GM12878 (cell line): ENCODE results near the gene ODAD4. TPM values are rescaled to one million over a fixed set of nuclear protein-coding genes. Genes with fewer than 3 reads are reported as not detected.

Source experiments
- ATAC-seq: fragments of 200-7000 bp; cut with Tn5 transposase; 3 replicates; pipeline ENCODE4 v1.9.1; 2020; ENCODE audit warnings: mild to moderate bottlenecking, moderate library complexity
- BruUV-seq: library from RNA; stranded (reverse); fragments of 400-500 nt; replicated peaks from 2 replicates; lab custom pipeline; 2021; lab: Mats Ljungman, UMichigan
- CTCF ChIA-PET: fragments of 300-600 bp; sonication (Branson Sonifier 250); formaldehyde crosslinking; extraction: SDS; loops from one replicate; lab custom pipeline; 2021; ENCODE audit warnings: inconsistent platforms; lab: Yijun Ruan, JAX
- POLR2A ChIA-PET: fragments of 350-600 bp; formaldehyde crosslinking; extraction: SDS; loops from one replicate; lab custom pipeline; 2021; ENCODE audit warnings: inconsistent platforms; lab: Charles Lee
- RAD21 ChIA-PET: fragments of 300-600 bp; sonication (Branson Sonifier 250); formaldehyde crosslinking; loops from one replicate; lab custom pipeline; 2023; ENCODE audit warnings: antibody characterized with exemption; ENCODE audit not compliant: unreplicated experiment; lab: Charles Lee
- SMC1A ChIA-PET: fragments of 300-600 bp; sonication (Branson Sonifier 250); formaldehyde crosslinking; loops from one replicate; lab custom pipeline; 2023; ENCODE audit not compliant: unreplicated experiment, uncharacterized antibody; lab: Charles Lee
- DNase-seq: peaks from one replicate; pipeline ENCODE4 v3.0.0-alpha.2; 2011; ENCODE audit warnings: low read depth, low spot score
- FAIRE-seq: peaks from 3 replicates; lab custom pipeline; 2011; peaks lifted over from hg19 to GRCh38; lab: Jason Lieb, UNC
- H2AFZ ChIP-seq: 2 replicates; pipeline ENCODE4 v1.6.0; 2011; ENCODE audit warnings: low read depth, low read length, control low read depth; ENCODE audit not compliant: control insufficient read depth
- H3K27ac ChIP-seq: 2 replicates; pipeline ENCODE4 v1.5.1; 2011; ENCODE audit warnings: control low read depth; ENCODE audit not compliant: control insufficient read depth, insufficient read depth
- H3K27me3 ChIP-seq, 2 experiments: replicated peaks in 1 of 2; 2 replicates each; pipeline versions ENCODE4 v1.6.0 to v1.6.1; 2011; ENCODE audit warnings: low read length in 1 of 2; ENCODE audit not compliant: control insufficient read depth in 2 of 2, insufficient read depth in 2 of 2
- H3K36me3 ChIP-seq, 2 experiments: 2 replicates each; pipeline ENCODE4 v1.5.1; 2011; ENCODE audit warnings: low read length in 1 of 2; ENCODE audit not compliant: control insufficient read depth in 2 of 2, insufficient read depth in 2 of 2
- H3K4me1 ChIP-seq: 2 replicates; pipeline ENCODE4 v1.6.1; 2011; ENCODE audit warnings: mild to moderate bottlenecking, low read length, moderate library complexity, mixed read lengths; ENCODE audit not compliant: control insufficient read depth, insufficient read depth
- H3K4me2 ChIP-seq: 2 replicates; pipeline ENCODE4 v1.6.0; 2011; ENCODE audit warnings: control low read depth; ENCODE audit not compliant: control insufficient read depth, insufficient read depth
- H3K4me3 ChIP-seq: fragments of 200-600 bp; sonication (generic); 2 replicates; pipeline ENCODE4 v1.5.1; 2016
- H3K79me2 ChIP-seq: 2 replicates; pipeline ENCODE4 v1.6.0; 2011; ENCODE audit warnings: low read length; ENCODE audit not compliant: control insufficient read depth, insufficient read depth
- H3K9ac ChIP-seq: 2 replicates; pipeline ENCODE4 v1.8.0; 2011; ENCODE audit warnings: low read length, control low read depth, mixed read lengths; ENCODE audit not compliant: control insufficient read depth, insufficient read depth
- H3K9me3 ChIP-seq: replicated peaks from 3 replicates; pipeline ENCODE4 v1.5.1; 2011; ENCODE audit warnings: mild to moderate bottlenecking, low read length; ENCODE audit not compliant: control insufficient read depth, insufficient read depth
- H4K20me1 ChIP-seq: 2 replicates; pipeline ENCODE4 v1.6.0; 2011; ENCODE audit not compliant: control insufficient read depth, insufficient read depth
- BHLHE40 ChIP-seq, 2 experiments: fragments of 450-650 bp in 1 of 2; IDR thresholded peaks; 2 replicates each; pipeline ENCODE4 v1.6.1; 2011 to 2017; ENCODE audit warnings: low read depth in 2 of 2, borderline replicate concordance in 1 of 2, improper control_type of control experiment in 1 of 2, low read length in 1 of 2, mild to moderate bottlenecking in 1 of 2
- CREB1 ChIP-seq: IDR thresholded peaks from 2 replicates; pipeline ENCODE4 v1.6.1; 2012; ENCODE audit warnings: low read depth, mild to moderate bottlenecking, inconsistent platforms
- DPF2 ChIP-seq: fragments of 450-650 bp; IDR thresholded peaks from 2 replicates; pipeline ENCODE4 v1.6.1; 2017; ENCODE audit warnings: mild to moderate bottlenecking
- MTA2 ChIP-seq: fragments of 450-650 bp; IDR thresholded peaks from 2 replicates; pipeline ENCODE4 v1.6.1; 2016; ENCODE audit warnings: low read depth, mild to moderate bottlenecking, moderate library complexity
- POLR2AphosphoS2 ChIP-seq: IDR thresholded peaks from 2 replicates; pipeline ENCODE4 v1.6.1; 2011; ENCODE audit warnings: low read depth, mild to moderate bottlenecking, low read length, improper control_type of control experiment, moderate library complexity
- SIN3A ChIP-seq: IDR thresholded peaks from 2 replicates; pipeline ENCODE4 v1.6.1; 2012; ENCODE audit warnings: low read depth, low read length, improper control_type of control experiment
- SRF ChIP-seq, 2 experiments: IDR thresholded peaks; 2 replicates each; pipeline ENCODE4 v1.6.1; 2011; ENCODE audit warnings: low read depth in 2 of 2, low read length in 2 of 2, mild to moderate bottlenecking in 1 of 2, moderate library complexity in 1 of 2
- TAF1 ChIP-seq: IDR thresholded peaks from 2 replicates; pipeline ENCODE4 v1.6.1; 2011; ENCODE audit warnings: mild to moderate bottlenecking, low read depth, low read length, borderline replicate concordance
- WGBS: methylation state at CpG from one replicate; pipeline ENCODE4 v1.1.6; 2016; ENCODE audit warnings: low lambda C conversion rate; ENCODE audit not compliant: insufficient replicate concordance, insufficient coverage; ENCODE audit errors: missing lambda C conversion rate; 5-methylcytosine and 5-hydroxymethylcytosine counted together
- in situ Hi-C: fragments of 300-500 bp; cut with MboI; formaldehyde crosslinking; loops from 9 replicates; pipeline ENCODE4 v1.14.3; 2018; ENCODE audit warnings: mixed read lengths
- intact Hi-C: fragments of 100-400 bp; cut with micrococcal nuclease; formaldehyde crosslinking; loops from one replicate; pipeline ENCODE4 v1.14.2; 2022; ENCODE audit not compliant: unreplicated experiment
- polyA plus RNA-seq, 11 experiments: library from polyadenylated mRNA; depleted of rRNA in 4 of 11; unstranded in 6 of 11; stranded (reverse) in 5 of 11; fragments of >200 nt; fragmentation: Nextera tagmentation in 4 of 11; fragmentation: Illumina TruSeq in 1 of 11; extraction: Ambion mirVana in 4 of 11; extraction: Trizol in 1 of 11; gene quantifications; 1 replicate in 1 of 11; 2 replicates in 10 of 11; pipeline versions ENCODE4 v1.2.1 to v1.2.3, GENCODE V29; 2011 to 2016; ENCODE audit warnings: inconsistent platforms in 2 of 11, missing spikeins in 2 of 11, low read depth in 1 of 11
- total RNA-seq, 4 experiments: library from RNA; depleted of rRNA in 3 of 4; stranded (reverse); fragments of >200 nt in 3 of 4; fragmentation: Illumina TruSeq in 1 of 4; extraction: Trizol in 1 of 4; gene quantifications; 2 replicates each; pipeline versions ENCODE4 v1.2.1 to v1.2.3, GENCODE V29; 2013 to 2021
- TF ChIP-seq, protein P1 (sequence below): fragments of 450-650 bp; IDR thresholded peaks from 2 replicates; pipeline ENCODE4 v1.6.1; 2017; ENCODE audit warnings: antibody characterized with exemption, mild to moderate bottlenecking, moderate library complexity
- TF ChIP-seq, protein P2 (sequence below): IDR thresholded peaks from 2 replicates; pipeline ENCODE4 v1.6.1; 2012; ENCODE audit warnings: low read depth, low read length, improper control_type of control experiment

The ODAD4 gene
- total and polyA plus RNA-seq, 10 of the 15 experiments (the other 5 are each of a cell fraction or from before 2014, with no cell fraction given), result 0.10 to 0.73 (median 0.35) TPM

DNA sequence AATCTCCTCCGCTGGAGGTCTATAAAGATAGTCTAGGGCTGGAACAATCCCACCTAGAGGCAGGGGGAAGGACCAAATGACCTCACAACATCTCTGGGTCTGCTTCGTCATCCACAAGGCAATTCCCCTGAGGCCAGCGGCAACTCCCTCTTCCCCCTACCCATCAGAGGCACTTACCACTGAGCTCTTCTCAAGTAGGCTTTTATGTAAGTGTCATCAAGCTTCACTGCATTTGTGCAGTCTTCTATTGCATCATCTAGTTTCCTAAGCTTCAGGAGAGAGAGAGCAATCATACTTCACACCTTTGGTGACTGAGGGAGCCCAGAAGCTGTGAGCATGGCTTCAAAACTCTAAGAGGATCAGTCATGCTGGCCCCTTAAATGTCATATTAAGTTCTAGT lies 57.2 kb downstream of the ODAD4 start:
- ChIA-PET SMC1A (interaction anchor here (1.4 kb wide), 1 partner anchor 18 kb away, joined by 3 read pairs; no protein-coding TSS in a partner anchor), RAD21 (no interaction called here), POLR2A (no interaction called here), CTCF (no interaction called here)
- FAIRE-seq (no peak), ATAC-seq (no peak), DNase-seq (no peak)
- Histone ChIP-seq H3K27ac (no peak overlapping the region), H3K4me1 (no peaks in the 10 kb centered on the region), H3K4me2 (no peak overlapping the region), H3K9ac (no peak overlapping the region), H3K79me2 (no peaks in the 10 kb centered on the region), H3K4me3 (no peak overlapping the region), H2AFZ (no peak overlapping the region), H3K9me3 (no peaks in the 10 kb centered on the region), H3K27me3 (no peaks in the 10 kb centered on the region), H3K36me3 (peaks cover 23 to 47% of the 10 kb centered on the region in 2 experiments), H4K20me1 (no peaks in the 10 kb centered on the region)
- TF ChIP-seq, protein P1, sequence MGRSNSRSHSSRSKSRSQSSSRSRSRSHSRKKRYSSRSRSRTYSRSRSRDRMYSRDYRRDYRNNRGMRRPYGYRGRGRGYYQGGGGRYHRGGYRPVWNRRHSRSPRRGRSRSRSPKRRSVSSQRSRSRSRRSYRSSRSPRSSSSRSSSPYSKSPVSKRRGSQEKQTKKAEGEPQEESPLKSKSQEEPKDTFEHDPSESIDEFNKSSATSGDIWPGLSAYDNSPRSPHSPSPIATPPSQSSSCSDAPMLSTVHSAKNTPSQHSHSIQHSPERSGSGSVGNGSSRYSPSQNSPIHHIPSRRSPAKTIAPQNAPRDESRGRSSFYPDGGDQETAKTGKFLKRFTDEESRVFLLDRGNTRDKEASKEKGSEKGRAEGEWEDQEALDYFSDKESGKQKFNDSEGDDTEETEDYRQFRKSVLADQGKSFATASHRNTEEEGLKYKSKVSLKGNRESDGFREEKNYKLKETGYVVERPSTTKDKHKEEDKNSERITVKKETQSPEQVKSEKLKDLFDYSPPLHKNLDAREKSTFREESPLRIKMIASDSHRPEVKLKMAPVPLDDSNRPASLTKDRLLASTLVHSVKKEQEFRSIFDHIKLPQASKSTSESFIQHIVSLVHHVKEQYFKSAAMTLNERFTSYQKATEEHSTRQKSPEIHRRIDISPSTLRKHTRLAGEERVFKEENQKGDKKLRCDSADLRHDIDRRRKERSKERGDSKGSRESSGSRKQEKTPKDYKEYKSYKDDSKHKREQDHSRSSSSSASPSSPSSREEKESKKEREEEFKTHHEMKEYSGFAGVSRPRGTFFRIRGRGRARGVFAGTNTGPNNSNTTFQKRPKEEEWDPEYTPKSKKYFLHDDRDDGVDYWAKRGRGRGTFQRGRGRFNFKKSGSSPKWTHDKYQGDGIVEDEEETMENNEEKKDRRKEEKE, result no peak
- TF ChIP-seq CREB1, result peak; percentile 38; the same call in 1 of the 2 replicates
- no peak for TF ChIP-seq SRF (IDR thresholded peaks at IDR 0.05; ENCODE audit: low read depth in 2 of 2, low read length in 2 of 2)
- BruUV-seq, result no TSS peak
- intact Hi-C loops, result no loop called here
- WGBS, result 59% methylated on average over 3 of the region's 3 CpGs
- in situ Hi-C loops, result no loop called here

DNA sequence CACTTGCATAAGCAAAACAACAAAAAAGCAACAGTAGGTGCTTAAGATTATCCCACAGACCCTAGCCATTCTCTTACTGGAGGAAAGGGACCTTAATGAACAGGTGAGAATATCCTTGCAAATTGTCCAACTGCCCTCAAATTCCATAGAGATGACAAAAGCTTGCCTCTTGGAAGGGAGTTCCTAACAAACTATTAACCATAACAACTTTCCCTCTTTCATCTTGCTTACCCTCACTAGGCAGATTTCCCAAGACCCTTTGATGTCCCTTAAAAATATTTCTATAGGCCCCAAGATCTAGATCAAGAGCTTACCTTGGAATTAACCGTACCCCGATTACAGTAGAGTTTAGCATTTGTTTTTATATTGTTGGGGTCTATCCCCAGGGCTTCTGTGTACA lies 58.0 kb downstream of the ODAD4 start:
- Histone ChIP-seq H4K20me1 (no peaks in the 10 kb centered on the region), H3K36me3 (peaks cover 26 to 48% of the 10 kb centered on the region in 2 experiments), H3K4me2 (no peak overlapping the region), H3K9ac (no peak overlapping the region), H3K79me2 (no peaks in the 10 kb centered on the region), H3K9me3 (no peaks in the 10 kb centered on the region), H3K27ac (no peak overlapping the region), H3K4me1 (no peaks in the 10 kb centered on the region), H3K4me3 (no peak overlapping the region), H3K27me3 (no peaks in the 10 kb centered on the region), H2AFZ (no peak overlapping the region)
- ChIA-PET RAD21 (no interaction called here), POLR2A (no interaction called here), CTCF (interaction anchor here (1.3 kb wide), 1 partner anchor 26 kb away, joined by 3 read pairs; no protein-coding TSS in a partner anchor), SMC1A (interaction anchor here (1.4 kb wide), 1 partner anchor 19 kb away, joined by 3 read pairs; no protein-coding TSS in a partner anchor)
- ATAC-seq (no peak), FAIRE-seq (no peak), DNase-seq (no peak)
- no TSS peak for BruUV-seq
- intact Hi-C loops (no loop called here), in situ Hi-C loops (no loop called here)
- 100% methylated on average over 2 of the region's 2 CpGs for WGBS
- TF ChIP-seq POLR2AphosphoS2, result no peak
- TF ChIP-seq BHLHE40 (IDR thresholded peaks at IDR 0.05; ENCODE audit: borderline replicate concordance in 1 of 2, low read depth in 2 of 2, low read length in 1 of 2), result no peak
- no peak for TF ChIP-seq DPF2
- TF ChIP-seq, protein P2, sequence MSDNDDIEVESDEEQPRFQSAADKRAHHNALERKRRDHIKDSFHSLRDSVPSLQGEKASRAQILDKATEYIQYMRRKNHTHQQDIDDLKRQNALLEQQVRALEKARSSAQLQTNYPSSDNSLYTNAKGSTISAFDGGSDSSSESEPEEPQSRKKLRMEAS, result no peak
- no peak for TF ChIP-seq TAF1
- no peak for TF ChIP-seq MTA2
- TF ChIP-seq SIN3A, result no peak
